GM12873 (cell line): ENCODE data around the gene CACNA2D3.

Source experiments
- CTCF ChIP-seq: IDR thresholded peaks from 2 replicates; pipeline ENCODE4 v1.5.1; 2012; ENCODE audit warnings: low read depth, mild to moderate bottlenecking, moderate library complexity, low read length, control low read depth; ENCODE audit not compliant: insufficient read depth; ENCODE audit errors: missing control alignments

The CACNA2D3 gene

GRCh38 chr3:54818942-54819341 is 696.6 kb downstream of the CACNA2D3 start:
- no peak for TF ChIP-seq CTCF

- TF ChIP-seq CTCF = no peak
Measured at GRCh38 chr3:54819946-54820345, 697.6 kb downstream of the CACNA2D3 start.

- no peak for TF ChIP-seq CTCF
Measured at GRCh38 chr3:54822206-54822605, 699.9 kb downstream of the CACNA2D3 start.

- TF ChIP-seq CTCF = no peak
Measured at GRCh38 chr3:54826251-54826691, 703.9 kb downstream of the CACNA2D3 start.

- TF ChIP-seq CTCF = no peak
Measured at GRCh38 chr3:54827056-54827687, 704.8 kb downstream of the CACNA2D3 start.

- TF ChIP-seq CTCF = no peak
Measured at GRCh38 chr3:54827776-54828175, 705.4 kb downstream of the CACNA2D3 start.

- TF ChIP-seq CTCF = peak; percentile 78
Measured at GRCh38 chr3:54830658-54831057, 708.3 kb downstream of the CACNA2D3 start.
